H9 (cell line): Measurements from ENCODE around the gene SCARB2. TPM values are rescaled to one million over a fixed set of nuclear protein-coding genes. Genes with fewer than 3 reads are reported as not detected.

ENCODE experiments used
- DNase-seq: peaks from one replicate; pipeline ENCODE4 v3.0.0-alpha.2; 2017
- H2AFZ ChIP-seq: one replicate; pipeline ENCODE4 v1.6.1; 2013; ENCODE audit warnings: mild to moderate bottlenecking, low read length, control low read depth, moderate library complexity
- H2AK5ac ChIP-seq: 2 replicates; pipeline ENCODE4 v1.6.1; 2013; ENCODE audit warnings: low read length, control low read depth, mixed read lengths; ENCODE audit not compliant: insufficient read length
- H2BK120ac ChIP-seq: one replicate; pipeline ENCODE4 v1.6.1; 2013; ENCODE audit warnings: low read depth, mild to moderate bottlenecking, low read length, control low read depth, inconsistent platforms; ENCODE audit not compliant: poor library complexity, severe bottlenecking
- H2BK12ac ChIP-seq: 2 replicates; pipeline ENCODE4 v1.6.1; 2013; ENCODE audit warnings: low read length, control low read depth, mixed read lengths, low read depth; ENCODE audit not compliant: insufficient read length
- H2BK15ac ChIP-seq: 2 replicates; pipeline ENCODE4 v1.6.1; 2013; ENCODE audit warnings: low read depth, low read length, control low read depth
- H2BK20ac ChIP-seq: one replicate; pipeline ENCODE4 v1.6.1; 2013; ENCODE audit warnings: low read depth, mild to moderate bottlenecking, low read length, control low read depth, inconsistent platforms; ENCODE audit not compliant: poor library complexity, severe bottlenecking
- H2BK5ac ChIP-seq: 2 replicates; pipeline ENCODE4 v1.6.1; 2013; ENCODE audit warnings: low read length, control low read depth, mixed read lengths; ENCODE audit not compliant: insufficient read length
- H3K14ac ChIP-seq: 2 replicates; pipeline ENCODE4 v1.6.1; 2013; ENCODE audit warnings: low read length, control low read depth; ENCODE audit not compliant: insufficient read depth
- H3K18ac ChIP-seq: 2 replicates; pipeline ENCODE4 v1.6.1; 2013; ENCODE audit warnings: low read depth, mild to moderate bottlenecking, mixed read lengths, low read length, control low read depth; ENCODE audit not compliant: insufficient read length
- H3K23ac ChIP-seq: 2 replicates; pipeline ENCODE4 v1.6.1; 2013; ENCODE audit warnings: low read length, control low read depth, mixed read lengths, low read depth; ENCODE audit not compliant: insufficient read length
- H3K23me2 ChIP-seq: 2 replicates; pipeline ENCODE4 v1.6.1; 2013; ENCODE audit warnings: low read depth, mild to moderate bottlenecking, mixed read lengths, low read length, control low read depth; ENCODE audit not compliant: insufficient read length, poor library complexity, severe bottlenecking
- H3K27ac ChIP-seq: 2 replicates; pipeline ENCODE4 v1.5.1; 2013; ENCODE audit warnings: low read length, control low read depth, mixed read lengths, low read depth; ENCODE audit not compliant: insufficient read length
- H3K27me3 ChIP-seq: 2 replicates; pipeline ENCODE4 v1.6.1; 2013; ENCODE audit warnings: low read length, control low read depth, inconsistent platforms; ENCODE audit not compliant: insufficient read depth
- H3K4ac ChIP-seq: 2 replicates; pipeline ENCODE4 v1.6.1; 2013; ENCODE audit warnings: low read depth, mild to moderate bottlenecking, control low read depth, inconsistent platforms, low read length, moderate library complexity
- H3K4me1 ChIP-seq: 2 replicates; pipeline ENCODE4 v1.6.1; 2013; ENCODE audit warnings: low read length, control low read depth, inconsistent platforms; ENCODE audit not compliant: insufficient read depth
- H3K4me2 ChIP-seq: 2 replicates; pipeline ENCODE4 v1.6.1; 2013; ENCODE audit warnings: low read length, control low read depth, mixed read lengths; ENCODE audit not compliant: insufficient read length, insufficient read depth
- H3K56ac ChIP-seq: 2 replicates; pipeline ENCODE4 v1.6.1; 2013; ENCODE audit warnings: low read depth, mild to moderate bottlenecking, mixed read lengths, low read length, control low read depth; ENCODE audit not compliant: insufficient read length
- H3K79me1 ChIP-seq: 2 replicates; pipeline ENCODE4 v1.6.1; 2013; ENCODE audit warnings: low read depth, mild to moderate bottlenecking, moderate library complexity, low read length, control low read depth, inconsistent platforms; ENCODE audit not compliant: insufficient read depth, poor library complexity, severe bottlenecking
- H3K79me2 ChIP-seq: 2 replicates; pipeline ENCODE4 v1.6.1; 2013; ENCODE audit warnings: low read length, control low read depth, inconsistent platforms; ENCODE audit not compliant: insufficient read depth
- H3K9ac ChIP-seq: 2 replicates; pipeline ENCODE4 v1.6.1; 2013; ENCODE audit warnings: low read length, control low read depth, mixed read lengths; ENCODE audit not compliant: insufficient read length; ENCODE audit errors: extremely low read depth
- H3K9me3 ChIP-seq: one replicate; pipeline ENCODE4 v1.6.1; 2013; ENCODE audit warnings: low read depth, low read length, inconsistent platforms; ENCODE audit not compliant: control insufficient read depth
- H3T11ph ChIP-seq: one replicate; pipeline ENCODE4 v1.6.1; 2013; ENCODE audit warnings: mild to moderate bottlenecking, low read length, control low read depth, inconsistent platforms
- H4K20me1 ChIP-seq: one replicate; pipeline ENCODE4 v1.6.1; 2013; ENCODE audit not compliant: control insufficient read depth, insufficient read length, insufficient read depth
- H4K5ac ChIP-seq: 2 replicates; pipeline ENCODE4 v1.6.1; 2013; ENCODE audit warnings: low read depth, mild to moderate bottlenecking, mixed read lengths, low read length, control low read depth; ENCODE audit not compliant: insufficient read length
- H4K8ac ChIP-seq: replicated peaks from 2 replicates; pipeline ENCODE4 v1.6.1; 2013; ENCODE audit warnings: low read length, control low read depth, mixed read lengths, low read depth; ENCODE audit not compliant: insufficient read length
- H4K91ac ChIP-seq: 2 replicates; pipeline ENCODE4 v1.6.1; 2013; ENCODE audit warnings: low read depth, mild to moderate bottlenecking, moderate library complexity, mixed read lengths, low read length, control low read depth; ENCODE audit not compliant: insufficient read length
- H3K27ac Mint-ChIP-seq, 3 experiments: 2 replicates in 2 of 3; 3 replicates in 1 of 3; pipeline ENCODE4 v1.8.0; 2020 to 2021; ENCODE audit warnings: mixed read lengths in 3 of 3, mild to moderate bottlenecking in 1 of 3, moderate library complexity in 1 of 3
- H3K27me3 Mint-ChIP-seq: 2 replicates; pipeline ENCODE4 v1.8.0; 2021; ENCODE audit warnings: low read depth, mild to moderate bottlenecking, moderate library complexity, mixed read lengths
- H3K36me3 Mint-ChIP-seq, 3 experiments: 2 replicates in 2 of 3; 3 replicates in 1 of 3; pipeline ENCODE4 v1.8.0; 2020 to 2021; ENCODE audit warnings: low read depth in 3 of 3, mixed read lengths in 3 of 3; ENCODE audit not compliant: insufficient read depth in 1 of 3
- H3K4me1 Mint-ChIP-seq, 2 experiments: 2 replicates each; pipeline ENCODE4 v1.8.0; 2020; ENCODE audit warnings: mixed read lengths in 2 of 2
- H3K4me3 Mint-ChIP-seq, 2 experiments: 2 replicates in 1 of 2; 3 replicates in 1 of 2; pipeline ENCODE4 v1.8.0; 2020 to 2021; ENCODE audit warnings: mild to moderate bottlenecking in 2 of 2, mixed read lengths in 2 of 2, moderate library complexity in 1 of 2
- H3K9me3 Mint-ChIP-seq, 2 experiments: 2 replicates in 1 of 2; 3 replicates in 1 of 2; pipeline ENCODE4 v1.8.0; 2020; ENCODE audit warnings: mild to moderate bottlenecking in 2 of 2, mixed read lengths in 2 of 2, moderate library complexity in 1 of 2
- CTCF ChIP-seq: fragments of 200-600 bp; sonication (generic); conservative IDR thresholded peaks from 3 replicates; pipeline ENCODE4 v1.8.0; 2021; ENCODE audit warnings: antibody characterized with exemption, mild to moderate bottlenecking
- whole genome bisulfite sequencing: extraction: QIAGEN DNeasy Blood & Tissue Kit; methylation state at CpG from one replicate; pipeline ENCODE4 v1.1.7; 2013; ENCODE audit warnings: missing lambda C conversion rate, low lambda C conversion rate, mixed read lengths; ENCODE audit not compliant: insufficient read length; ENCODE audit errors: extremely low coverage; 5-methylcytosine and 5-hydroxymethylcytosine counted together
- total RNA-seq: library from RNA; stranded (reverse); gene quantifications from 2 replicates; pipeline ENCODE4 v1.2.1, GENCODE V29; 2021

Gene SCARB2
- total RNA-seq, 1 experiment from 2014 or later, result 36.4 TPM

- no peak for TF ChIP-seq CTCF
- DNase-seq, result no peak
- Mint-ChIP-seq H3K36me3 (peaks cover 35 to 38% (median 36%) of the 10 kb centered on the region in 3 experiments), H3K27me3 (no peaks in the 10 kb centered on the region; the same call in 1 of the 2 replicates), H3K9me3 (peaks cover 8 to 22% of the 10 kb centered on the region in 2 experiments; a peak in 4 of 5 replicates), H3K4me1 (peaks cover 22 to 25% of the 10 kb centered on the region in 2 experiments), H3K4me3 (no peak overlapping the region), H3K27ac (peak overlapping the region in 1 of 3 experiments; percentile 25; a peak in 1 of 7 replicates)
- H2BK5ac ChIP-seq, result no peak overlapping the region
- no peak overlapping the region for H3K56ac ChIP-seq
- H3K4me1 ChIP-seq, result peaks cover 2% of the 10 kb centered on the region; the same call in 1 of the 2 replicates
- no peak overlapping the region for H3K18ac ChIP-seq
- WGBS, result no CpG with 5 or more reads among the region's 2 CpGs
- H3K27ac ChIP-seq, result no peak overlapping the region
- no peaks in the 10 kb centered on the region; the same call in 1 of the 2 replicates for H3K79me2 ChIP-seq
- no peak overlapping the region for H2BK20ac ChIP-seq
- H3K14ac ChIP-seq, result no peak overlapping the region
- H3K23ac ChIP-seq, result no peak overlapping the region
- no peak overlapping the region for H2AFZ ChIP-seq
- H3K27me3 ChIP-seq, result no peaks in the 10 kb centered on the region
- H3K4ac ChIP-seq, result no peak overlapping the region
- no peak overlapping the region for H2AK5ac ChIP-seq
- no peak overlapping the region for H2BK12ac ChIP-seq
- H4K8ac ChIP-seq, result no peak overlapping the region
- H3K9me3 ChIP-seq, result peaks cover 5% of the 10 kb centered on the region
- no peak overlapping the region for H4K91ac ChIP-seq
- no peak overlapping the region for H3K9ac ChIP-seq
- H4K20me1 ChIP-seq, result no peaks in the 10 kb centered on the region
- H3T11ph ChIP-seq, result no peak overlapping the region
- no peaks in the 10 kb centered on the region for H3K23me2 ChIP-seq
- H4K5ac ChIP-seq, result no peak overlapping the region
- H2BK120ac ChIP-seq, result no peak overlapping the region
- no peak overlapping the region for H2BK15ac ChIP-seq
- H3K4me2 ChIP-seq, result no peak overlapping the region
- peaks cover 7% of the 10 kb centered on the region for H3K79me1 ChIP-seq
These were observed 17.2 kb downstream of the SCARB2 start for GRCh38 chr4:76196376-76196775.
